A549 (cell line): Measurements from ENCODE around the gene SDS. TPM values are rescaled to one million over a fixed set of nuclear protein-coding genes. Genes with fewer than 3 reads are reported as not detected.

Experiments
- ATAC-seq, 2 experiments: fragments of 200-7000 bp in 1 of 2; fragments of >200 bp in 1 of 2; cut with Nextera tagmentation in 1 of 2; cut with Tn5 transposase in 1 of 2; 3 replicates each; pipeline versions ENCODE4 v1.8.0 to v1.9.1; 2018 to 2020; ENCODE audit warnings: mild to moderate bottlenecking in 1 of 2, moderate library complexity in 1 of 2
- CTCF ChIA-PET: fragments of 300-600 bp; sonication (Branson Sonifier 250); formaldehyde crosslinking; extraction: SDS; loops from one replicate; lab custom pipeline; 2021; ENCODE audit warnings: antibody characterized with exemption, inconsistent platforms; lab: Yijun Ruan, JAX
- POLR2A ChIA-PET: fragments of 350-600 bp; formaldehyde crosslinking; extraction: SDS; loops from one replicate; lab custom pipeline; 2021; ENCODE audit warnings: antibody characterized with exemption, inconsistent platforms; lab: Yijun Ruan, JAX
- DNase-seq, 2 experiments: peaks; one replicate each; pipeline versions ENCODE4 v3.0.0 to v3.0.0-alpha.2; 2011 to 2016; ENCODE audit warnings: low read depth in 1 of 2, low spot score in 1 of 2
- FAIRE-seq: peaks from 2 replicates; lab custom pipeline; 2011; peaks lifted over from hg19 to GRCh38; lab: Jason Lieb, UNC
- H3K27ac ChIP-seq, 2 experiments: fragments of >200 bp; sonication (Bioruptor Twin); formaldehyde crosslinking; 3 replicates each; pipeline ENCODE4 v1.5.1; 2016 to 2017
- H3K4me1 ChIP-seq: fragments of >200 bp; sonication (Bioruptor Twin); formaldehyde crosslinking; 3 replicates; pipeline ENCODE4 v1.6.1; 2016
- H3K4me2 ChIP-seq: fragments of >200 bp; sonication (Bioruptor Twin); formaldehyde crosslinking; 3 replicates; pipeline ENCODE4 v1.6.1; 2016
- H3K4me3 ChIP-seq: fragments of >200 bp; sonication (Bioruptor Twin); formaldehyde crosslinking; 3 replicates; pipeline ENCODE4 v1.5.1; 2016
- H3K9me3 ChIP-seq: fragments of >200 bp; sonication (Bioruptor Twin); formaldehyde crosslinking; 3 replicates; pipeline ENCODE4 v1.6.1; 2016
- ATOH8 ChIP-seq: fragments of 250-450 bp; sonication (Bioruptor Pico); IDR thresholded peaks from 2 replicates; pipeline ENCODE4 v1.5.0; 2020; ENCODE audit warnings: low read depth, mild to moderate bottlenecking, moderate library complexity
- CBX8 ChIP-seq: fragments of 200-600 bp; sonication (generic); IDR thresholded peaks from 2 replicates; pipeline ENCODE4 v1.6.1; 2016
- CTCF ChIP-seq: fragments of >200 bp; sonication (Bioruptor Twin); formaldehyde crosslinking; IDR thresholded peaks from 3 replicates; pipeline ENCODE4 v1.5.1; 2016
- FOSB ChIP-seq: fragments of 250-450 bp; sonication (Bioruptor Pico); IDR thresholded peaks from 2 replicates; pipeline ENCODE4 v1.5.0; 2020; ENCODE audit warnings: mild to moderate bottlenecking, moderate library complexity
- HES2 ChIP-seq: fragments of >200 bp; sonication (Bioruptor Twin); formaldehyde crosslinking; IDR thresholded peaks from 2 replicates; pipeline ENCODE4 v1.6.1; 2016
- HEYL ChIP-seq: fragments of 250-450 bp; sonication (Bioruptor Pico); IDR thresholded peaks from 2 replicates; pipeline ENCODE4 v1.8.0; 2021; ENCODE audit warnings: mild to moderate bottlenecking, moderate library complexity
- HMGXB4 ChIP-seq: fragments of 250-450 bp; sonication (Bioruptor Pico); IDR thresholded peaks from 2 replicates; pipeline ENCODE4 v1.5.0; 2021; ENCODE audit warnings: mild to moderate bottlenecking, moderate library complexity, borderline replicate concordance
- HOXA7 ChIP-seq: fragments of 250-450 bp; sonication (Bioruptor Pico); IDR thresholded peaks from 2 replicates; pipeline ENCODE4 v1.5.0; 2020; ENCODE audit warnings: mild to moderate bottlenecking, moderate library complexity
- HOXB13 ChIP-seq: fragments of 250-450 bp; sonication (Bioruptor Pico); IDR thresholded peaks from 2 replicates; pipeline ENCODE4 v1.5.0; 2020; ENCODE audit warnings: low read depth, mild to moderate bottlenecking, moderate library complexity
- JUNB ChIP-seq: fragments of >200 bp; sonication (Bioruptor Twin); formaldehyde crosslinking; IDR thresholded peaks from 2 replicates; pipeline ENCODE4 v1.6.1; 2016
- KDM1A ChIP-seq: fragments of 200-600 bp; sonication (generic); IDR thresholded peaks from 2 replicates; pipeline ENCODE4 v1.6.1; 2016; ENCODE audit warnings: low read depth, mild to moderate bottlenecking
- KDM5A ChIP-seq: fragments of 200-600 bp; sonication (generic); IDR thresholded peaks from 2 replicates; pipeline ENCODE4 v1.6.1; 2016; ENCODE audit warnings: antibody characterized with exemption, mild to moderate bottlenecking
- MAFK ChIP-seq: fragments of 450-650 bp; IDR thresholded peaks from 2 replicates; pipeline ENCODE4 v1.6.1; 2014; ENCODE audit not compliant: partially characterized antibody
- NPAS2 ChIP-seq: fragments of 250-450 bp; sonication (Bioruptor Pico); IDR thresholded peaks from 2 replicates; pipeline ENCODE4 v1.8.0; 2022; ENCODE audit warnings: mild to moderate bottlenecking, moderate library complexity, borderline replicate concordance
- PBX3 ChIP-seq: IDR thresholded peaks from 2 replicates; pipeline ENCODE4 v1.6.1; 2012
- PHF8 ChIP-seq: fragments of 200-600 bp; sonication (generic); IDR thresholded peaks from 2 replicates; pipeline ENCODE4 v1.6.1; 2016; ENCODE audit warnings: low read depth, mild to moderate bottlenecking, antibody characterized with exemption, moderate library complexity, borderline replicate concordance
- RAD21 ChIP-seq, 2 experiments: fragments of >200 bp in 1 of 2; sonication (Bioruptor Twin) in 1 of 2; formaldehyde crosslinking in 1 of 2; IDR thresholded peaks in 1 of 2; conservative IDR thresholded peaks in 1 of 2; 2 replicates in 1 of 2; 3 replicates in 1 of 2; pipeline ENCODE4 v1.6.1; 2012 to 2018; ENCODE audit warnings: inconsistent platforms in 1 of 2
- RFX5 ChIP-seq: fragments of 450-650 bp; IDR thresholded peaks from 2 replicates; pipeline ENCODE4 v1.7.1; 2014; ENCODE audit warnings: antibody characterized with exemption, mild to moderate bottlenecking, moderate library complexity
- SREBF2 ChIP-seq: fragments of 450-650 bp; IDR thresholded peaks from 2 replicates; pipeline ENCODE4 v1.6.1; 2014; ENCODE audit warnings: mild to moderate bottlenecking, moderate library complexity
- ZFP36 ChIP-seq: fragments of 450-650 bp; IDR thresholded peaks from 2 replicates; pipeline ENCODE4 v1.6.1; 2014; ENCODE audit warnings: borderline replicate concordance; ENCODE audit not compliant: partially characterized antibody
- ZSCAN20 ChIP-seq: fragments of 250-450 bp; sonication (Bioruptor Pico); IDR thresholded peaks from 2 replicates; pipeline ENCODE4 v1.8.0; 2022; ENCODE audit warnings: mild to moderate bottlenecking, moderate library complexity
- WGBS: methylation state at CpG from one replicate; pipeline ENCODE4 v1.1.6; 2017; ENCODE audit errors: missing lambda C conversion rate; 5-methylcytosine and 5-hydroxymethylcytosine counted together
- polyA minus RNA-seq: library from RNA; depleted of rRNA, polyadenylated mRNA; stranded (reverse); fragments of >200 nt; gene quantifications from 2 replicates; pipeline ENCODE4 v1.2.3, GENCODE V29; 2011; rRNA and poly(A)+ RNA removed
- polyA plus RNA-seq, 4 experiments: library from polyadenylated mRNA; depleted of rRNA in 3 of 4; stranded (reverse); fragments of >200 nt; fragmentation: RNase III in 1 of 4; extraction: RNeasy Plus Mini Kit Qiagen cat#74134 plus additional on column Dnase treatment in 1 of 4; gene quantifications; 2 replicates in 3 of 4; 3 replicates in 1 of 4; pipeline ENCODE4 v1.2.3, GENCODE V29; 2011 to 2017
- TF ChIP-seq, protein P1 (sequence below): fragments of >200 bp; sonication (Bioruptor Twin); formaldehyde crosslinking; IDR thresholded peaks from 3 replicates; pipeline ENCODE4 v1.6.1; 2016

SDS gene
- polyA plus RNA-seq (2011; rRNA removed) (3.7 and 3.9 TPM in 2 replicates), polyA plus RNA-seq (2017; fragmentation: RNase III; extraction: RNeasy Plus Mini Kit Qiagen cat#74134 plus additional on column Dnase treatment) (5.4 to 7.3 TPM (median 6.5 TPM) in 3 replicates), polyA minus RNA-seq (3.8 and 4.2 TPM in 2 replicates)
- polyA plus RNA-seq (2012; cell fraction: cytosol; rRNA removed), result 6.4 and 8.1 TPM in 2 replicates
- polyA plus RNA-seq (2012; cell fraction: nucleus; rRNA removed), result 10.0 and 10.8 TPM in 2 replicates

DNA sequence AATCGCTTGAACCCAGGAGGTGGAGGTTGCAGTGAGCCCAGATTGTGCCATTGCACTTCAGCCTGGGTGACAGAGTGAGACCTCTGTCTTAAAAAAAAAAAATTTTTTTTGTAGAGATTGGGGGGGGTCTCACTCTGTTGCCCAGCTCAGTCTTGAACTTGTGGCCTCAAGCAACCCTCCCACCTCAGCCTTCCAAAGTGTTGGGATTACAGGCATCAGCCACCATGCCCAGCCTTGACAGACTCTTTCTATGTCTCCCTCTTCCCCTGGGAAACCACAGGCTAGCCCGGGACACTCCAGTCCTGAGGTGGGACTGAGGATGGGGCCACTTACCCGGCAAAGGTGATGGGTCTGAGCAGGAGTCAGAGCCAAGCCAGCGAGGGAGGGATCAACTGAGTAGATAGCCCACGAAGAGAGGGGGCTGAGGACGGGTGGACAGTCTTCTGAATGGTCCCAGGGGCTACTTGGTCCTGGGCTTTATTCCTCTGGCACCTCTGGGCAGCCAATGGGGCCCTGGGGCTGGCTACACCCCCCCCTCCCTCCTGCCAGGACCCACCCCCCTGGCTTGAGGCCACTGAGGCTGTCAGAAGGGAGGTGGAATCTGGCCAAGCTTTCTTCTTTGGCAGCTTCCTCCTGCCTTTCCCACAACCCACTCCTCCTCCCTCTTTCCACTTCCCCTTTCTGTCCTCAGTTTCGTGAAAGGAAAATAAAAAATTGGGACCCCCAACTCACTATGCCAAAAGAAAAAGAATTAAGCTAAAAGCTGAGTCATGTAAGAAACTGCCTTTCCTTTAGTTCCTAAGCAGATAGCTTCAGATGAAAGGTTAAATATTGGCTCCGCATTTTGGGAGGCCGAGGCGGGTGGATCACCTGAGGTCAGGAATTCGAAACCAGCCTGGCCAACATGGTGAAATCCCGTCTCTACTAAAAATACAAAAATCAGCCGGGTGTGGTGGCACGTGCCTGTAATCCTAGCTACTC lies at the start of gene SDS:
Gene SDS, minus strand, starts transcription at position 453 of the 981 bp plus-strand sequence. CDS start 4,179 bp downstream, outside the sequence.
- TF ChIP-seq CTCF (no peak), MAFK (peak; percentile 28)
- TF ChIP-seq, all 56 proteins: peak for 1
- POLR2A ChIA-PET, result no interaction called here
- FAIRE-seq (no peak), ATAC-seq (peak in 1 of 2 experiments; percentile 65; a peak in 3 of 6 replicates), DNase-seq (no peak)
- Histone ChIP-seq H3K4me3 (no peak within 1 kb of the TSS), H3K4me2 (peak within 1 kb of the TSS; percentile 14; the same call in 1 of the 3 replicates), H3K4me1 (peaks cover 11% of the 10 kb centered on the region; the same call in 2 of the 3 replicates), H3K27ac (peak within 1 kb of the TSS in 1 of 2 experiments; percentile 65; a peak in 3 of 6 replicates), H3K9me3 (no peaks in the 10 kb centered on the region)
- CTCF ChIA-PET, result interaction anchor here (4.6 kb wide), 1 partner anchor 21 kb away, joined by 16 read pairs; no protein-coding TSS in a partner anchor
- WGBS, result 61% methylated on average over 14 of the region's 14 CpGs

GRCh38 chr12:113453330-113453729 lies 49.6 kb upstream of the SDS start:
- ChIA-PET CTCF (interaction anchor here (2.7 kb wide), 1 partner anchor 9 kb away, joined by 16 read pairs; no protein-coding TSS in a partner anchor), POLR2A (interaction anchor here (0.7 kb wide), 1 partner anchor 161 kb away, joined by 3 read pairs; no protein-coding TSS in a partner anchor)
- Histone ChIP-seq H3K4me2 (no peak overlapping the region), H3K4me3 (no peak overlapping the region), H3K27ac (no peak overlapping the region), H3K4me1 (no peaks in the 10 kb centered on the region), H3K9me3 (no peaks in the 10 kb centered on the region)
- ATAC-seq, result peak in 1 of 2 experiments; percentile 50; a peak in 2 of 6 replicates
- TF ChIP-seq PHF8, result no peak
- TF ChIP-seq JUNB, result no peak
- no peak for TF ChIP-seq HMGXB4 (CRISPR knock-in tag)
- TF ChIP-seq SREBF2, result no peak
- TF ChIP-seq HOXA7 (CRISPR knock-in tag), result no peak
- TF ChIP-seq FOSB, result no peak
- no peak for TF ChIP-seq KDM5A
- no peak for TF ChIP-seq HEYL
- no peak for TF ChIP-seq RAD21 (conservative IDR thresholded peaks at IDR 0.05 in 1 of 2, IDR thresholded peaks at IDR 0.05 in 1 of 2)
- TF ChIP-seq KDM1A, result no peak
- TF ChIP-seq HOXB13 (CRISPR knock-in tag), result no peak
- TF ChIP-seq CBX8, result no peak
- TF ChIP-seq RFX5, result no peak
- TF ChIP-seq, protein P1, sequence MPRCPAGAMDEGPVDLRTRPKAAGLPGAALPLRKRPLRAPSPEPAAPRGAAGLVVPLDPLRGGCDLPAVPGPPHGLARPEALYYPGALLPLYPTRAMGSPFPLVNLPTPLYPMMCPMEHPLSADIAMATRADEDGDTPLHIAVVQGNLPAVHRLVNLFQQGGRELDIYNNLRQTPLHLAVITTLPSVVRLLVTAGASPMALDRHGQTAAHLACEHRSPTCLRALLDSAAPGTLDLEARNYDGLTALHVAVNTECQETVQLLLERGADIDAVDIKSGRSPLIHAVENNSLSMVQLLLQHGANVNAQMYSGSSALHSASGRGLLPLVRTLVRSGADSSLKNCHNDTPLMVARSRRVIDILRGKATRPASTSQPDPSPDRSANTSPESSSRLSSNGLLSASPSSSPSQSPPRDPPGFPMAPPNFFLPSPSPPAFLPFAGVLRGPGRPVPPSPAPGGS, result no peak
- TF ChIP-seq HES2, result no peak
- TF ChIP-seq ATOH8, result no peak
- no peak for TF ChIP-seq NPAS2 (CRISPR knock-in tag)
- TF ChIP-seq PBX3, result no peak
- no peak for TF ChIP-seq ZFP36
- TF ChIP-seq ZSCAN20 (CRISPR knock-in tag), result no peak
- FAIRE-seq, result no peak
- 4% methylated on average over 6 of the region's 6 CpGs for WGBS
- DNase-seq, result no peak
